MM.1S (cell line): ENCODE results near the gene RFNG.

Experiments used
- DNase-seq: peaks from one replicate; pipeline ENCODE4 v3.0.0-alpha.2; 2015
- H2AFZ ChIP-seq: fragments of 300-600 bp; sonication (generic); 2 replicates; pipeline ENCODE4 v1.6.0; 2016; ENCODE audit warnings: antibody characterized with exemption, low read length
- H3F3A ChIP-seq: fragments of 300-600 bp; sonication (generic); 2 replicates; pipeline ENCODE4 v1.6.1; 2016; ENCODE audit warnings: mild to moderate bottlenecking, antibody characterized with exemption, low read length, moderate library complexity, mixed read lengths; ENCODE audit not compliant: insufficient read depth
- H3K27ac ChIP-seq: fragments of 300-600 bp; sonication (generic); 2 replicates; pipeline ENCODE4 v1.5.1; 2016; ENCODE audit warnings: mild to moderate bottlenecking, low read length
- H3K27me3 ChIP-seq: fragments of 300-600 bp; sonication (generic); replicated peaks from 2 replicates; pipeline ENCODE4 v1.6.0; 2016; ENCODE audit warnings: low read length; ENCODE audit not compliant: insufficient read depth
- H3K36me3 ChIP-seq: fragments of 300-600 bp; sonication (generic); replicated peaks from 2 replicates; pipeline ENCODE4 v1.6.1; 2016; ENCODE audit warnings: mild to moderate bottlenecking, low read length, mixed read lengths; ENCODE audit not compliant: insufficient read depth
- H3K4me1 ChIP-seq: fragments of 300-600 bp; sonication (generic); 2 replicates; pipeline ENCODE4 v1.6.1; 2016; ENCODE audit warnings: low read length, mixed read lengths
- H3K4me2 ChIP-seq: fragments of 300-600 bp; sonication (generic); 2 replicates; pipeline ENCODE4 v1.6.0; 2016; ENCODE audit warnings: low read depth, low read length
- H3K4me3 ChIP-seq: fragments of 300-600 bp; sonication (generic); 2 replicates; pipeline ENCODE4 v1.5.1; 2016; ENCODE audit warnings: low read length, mixed read lengths
- H3K79me2 ChIP-seq: fragments of 300-600 bp; sonication (generic); 2 replicates; pipeline ENCODE4 v1.6.1; 2016; ENCODE audit warnings: mixed run types, low read length, mixed read lengths
- H3K9ac ChIP-seq: fragments of 300-600 bp; sonication (generic); 2 replicates; pipeline ENCODE4 v1.6.1; 2016; ENCODE audit warnings: low read length, mixed read lengths
- H3K9me2 ChIP-seq: fragments of 300-600 bp; sonication (generic); replicated peaks from 2 replicates; pipeline ENCODE4 v1.6.1; 2016; ENCODE audit warnings: mild to moderate bottlenecking, low read length, mixed read lengths; ENCODE audit not compliant: insufficient read depth
- H3K9me3 ChIP-seq: fragments of 300-600 bp; sonication (generic); replicated peaks from 2 replicates; pipeline ENCODE4 v1.6.1; 2016; ENCODE audit warnings: mild to moderate bottlenecking, low read length, mixed read lengths; ENCODE audit not compliant: insufficient read depth
- H4K20me1 ChIP-seq: fragments of 300-600 bp; sonication (generic); 2 replicates; pipeline ENCODE4 v1.6.1; 2016; ENCODE audit warnings: mild to moderate bottlenecking, low read length, moderate library complexity, mixed read lengths; ENCODE audit not compliant: insufficient read depth
- EZH2 ChIP-seq: fragments of 300-600 bp; sonication (generic); optimal IDR thresholded peaks from 2 replicates; pipeline ENCODE3; 2017; ENCODE audit warnings: low read depth, mild to moderate bottlenecking, antibody characterized with exemption, low read length, mixed read lengths
- EZH2phosphoT487 ChIP-seq: fragments of 300-600 bp; sonication (generic); IDR thresholded peaks from 2 replicates; pipeline ENCODE4 v1.6.1; 2018; ENCODE audit warnings: antibody characterized with exemption, low read length
- TF ChIP-seq, protein P1 (sequence below): fragments of 300-600 bp; sonication (generic); IDR thresholded peaks from 2 replicates; pipeline ENCODE4 v1.5.1; 2016; ENCODE audit warnings: antibody characterized with exemption, low read length, mixed read lengths

Gene RFNG

DNA sequence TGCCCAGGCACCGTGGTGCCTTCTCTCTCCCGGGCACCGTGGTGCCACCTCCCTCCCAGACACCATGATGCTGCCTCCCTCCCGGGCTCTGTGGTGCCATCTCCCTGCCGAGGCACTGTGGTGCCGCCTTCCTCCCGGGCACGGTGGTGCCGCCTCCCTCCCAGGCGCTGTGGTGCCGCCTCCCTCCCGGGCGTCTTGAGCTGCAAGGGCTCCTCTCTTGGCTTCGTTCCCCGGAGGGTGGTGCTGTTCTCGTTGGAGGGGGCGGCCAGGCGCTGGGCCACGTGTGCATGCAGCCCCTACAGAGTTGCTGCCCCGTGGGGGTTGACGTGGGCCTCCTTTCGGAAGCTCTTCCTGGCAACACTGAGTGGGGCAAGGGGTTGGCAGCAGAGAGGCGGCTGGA is 37.2 kb downstream of the RFNG start:
- Histone ChIP-seq H3K79me2 (no peaks in the 10 kb centered on the region), H3K4me3 (no peak overlapping the region), H4K20me1 (no peaks in the 10 kb centered on the region), H3K4me1 (no peaks in the 10 kb centered on the region), H2AFZ (no peak overlapping the region), H3K9me3 (no peaks in the 10 kb centered on the region), H3F3A (no peaks in the 10 kb centered on the region), H3K4me2 (no peak overlapping the region), H3K27ac (no peak overlapping the region), H3K9ac (no peak overlapping the region), H3K9me2 (no peaks in the 10 kb centered on the region), H3K36me3 (no peaks in the 10 kb centered on the region), H3K27me3 (no peaks in the 10 kb centered on the region)
- TF ChIP-seq, protein P1, sequence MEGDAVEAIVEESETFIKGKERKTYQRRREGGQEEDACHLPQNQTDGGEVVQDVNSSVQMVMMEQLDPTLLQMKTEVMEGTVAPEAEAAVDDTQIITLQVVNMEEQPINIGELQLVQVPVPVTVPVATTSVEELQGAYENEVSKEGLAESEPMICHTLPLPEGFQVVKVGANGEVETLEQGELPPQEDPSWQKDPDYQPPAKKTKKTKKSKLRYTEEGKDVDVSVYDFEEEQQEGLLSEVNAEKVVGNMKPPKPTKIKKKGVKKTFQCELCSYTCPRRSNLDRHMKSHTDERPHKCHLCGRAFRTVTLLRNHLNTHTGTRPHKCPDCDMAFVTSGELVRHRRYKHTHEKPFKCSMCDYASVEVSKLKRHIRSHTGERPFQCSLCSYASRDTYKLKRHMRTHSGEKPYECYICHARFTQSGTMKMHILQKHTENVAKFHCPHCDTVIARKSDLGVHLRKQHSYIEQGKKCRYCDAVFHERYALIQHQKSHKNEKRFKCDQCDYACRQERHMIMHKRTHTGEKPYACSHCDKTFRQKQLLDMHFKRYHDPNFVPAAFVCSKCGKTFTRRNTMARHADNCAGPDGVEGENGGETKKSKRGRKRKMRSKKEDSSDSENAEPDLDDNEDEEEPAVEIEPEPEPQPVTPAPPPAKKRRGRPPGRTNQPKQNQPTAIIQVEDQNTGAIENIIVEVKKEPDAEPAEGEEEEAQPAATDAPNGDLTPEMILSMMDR, result no peak
- TF ChIP-seq EZH2phosphoT487 (no peak), EZH2 (no peak)
- no peak for DNase-seq

DNA sequence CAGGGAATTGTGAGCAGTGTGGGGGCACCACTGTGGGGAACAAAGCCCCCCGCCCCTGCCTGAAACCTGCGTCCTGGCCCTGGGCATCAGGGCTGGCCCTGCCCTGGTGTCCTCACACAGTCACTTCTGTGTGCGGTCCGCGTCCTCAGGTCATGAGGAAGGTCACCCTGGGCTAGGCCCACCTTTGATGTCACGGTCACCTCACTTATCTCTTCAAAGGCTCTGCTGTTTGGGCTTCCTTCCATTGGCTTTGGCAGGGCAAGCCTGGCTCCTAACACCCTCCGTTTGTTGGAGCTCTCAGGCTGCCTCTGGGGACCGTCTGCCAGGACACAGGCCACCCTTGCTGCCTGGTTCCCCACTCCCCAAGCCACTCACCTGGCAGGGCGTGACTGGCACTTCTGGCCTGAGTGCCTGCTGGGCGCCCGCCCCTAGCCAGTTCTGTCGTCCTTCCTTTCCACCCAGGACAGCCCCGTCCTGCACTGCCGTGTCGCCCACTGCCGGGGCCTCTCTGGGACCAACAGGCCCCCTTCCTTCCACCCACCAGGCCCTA is 37.8 kb downstream of the RFNG start:
- H3F3A ChIP-seq, result no peaks in the 10 kb centered on the region
- no peak overlapping the region for H3K4me3 ChIP-seq
- no peak overlapping the region for H3K4me2 ChIP-seq
- H3K4me1 ChIP-seq, result no peaks in the 10 kb centered on the region
- no peak for DNase-seq
- H3K9me2 ChIP-seq, result no peaks in the 10 kb centered on the region
- no peaks in the 10 kb centered on the region for H3K36me3 ChIP-seq
- TF ChIP-seq, protein P1, result no peak
- TF ChIP-seq EZH2phosphoT487 (no peak), EZH2 (no peak)
- no peak overlapping the region for H3K9ac ChIP-seq
- no peaks in the 10 kb centered on the region for H3K79me2 ChIP-seq
- H3K9me3 ChIP-seq, result no peaks in the 10 kb centered on the region
- H4K20me1 ChIP-seq, result no peaks in the 10 kb centered on the region
- no peak overlapping the region for H2AFZ ChIP-seq
- no peak overlapping the region for H3K27ac ChIP-seq
- H3K27me3 ChIP-seq, result no peaks in the 10 kb centered on the region

DNA sequence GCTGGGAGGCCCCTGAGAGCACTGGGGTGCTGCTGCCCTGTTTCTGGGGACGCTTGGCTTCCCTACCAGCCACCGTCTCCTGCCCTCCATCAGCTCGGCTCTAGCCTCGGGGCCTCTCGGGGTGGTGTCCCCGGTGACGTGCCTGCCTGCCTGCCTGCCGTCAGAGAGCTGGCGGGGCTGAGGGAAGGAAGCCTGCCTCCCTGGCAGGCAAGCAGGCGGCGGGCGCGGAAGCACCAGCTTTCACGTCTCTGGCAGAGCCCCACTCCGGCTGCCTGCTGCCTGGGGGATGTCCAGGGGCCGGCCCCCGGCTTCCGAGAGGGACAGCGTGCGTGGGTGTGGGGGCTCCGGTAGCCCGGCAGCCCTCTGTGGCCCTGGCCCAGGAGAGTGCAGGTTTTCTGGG is 38.3 kb downstream of the RFNG start:
- Histone ChIP-seq H3K9me3 (no peaks in the 10 kb centered on the region), H3F3A (no peaks in the 10 kb centered on the region), H3K36me3 (no peaks in the 10 kb centered on the region), H3K79me2 (no peaks in the 10 kb centered on the region), H3K4me1 (no peaks in the 10 kb centered on the region), H3K27me3 (no peaks in the 10 kb centered on the region), H2AFZ (no peak overlapping the region), H3K9ac (no peak overlapping the region), H3K4me3 (no peak overlapping the region), H4K20me1 (no peaks in the 10 kb centered on the region), H3K27ac (no peak overlapping the region), H3K4me2 (no peak overlapping the region), H3K9me2 (no peaks in the 10 kb centered on the region)
- no peak for DNase-seq
- TF ChIP-seq EZH2, result no peak
- no peak for TF ChIP-seq EZH2phosphoT487
- TF ChIP-seq, protein P1, result no peak
